Calu3 (cell line): ENCODE data around the gene ERC2. TPM values are rescaled to one million over a fixed set of nuclear protein-coding genes. Genes with fewer than 3 reads are reported as not detected.

Source experiments
- BruUV-seq: library from RNA; stranded (reverse); fragments of 400-500 nt; replicated peaks from 2 replicates; lab custom pipeline; 2021; lab: Mats Ljungman, UMichigan
- CTCF ChIA-PET: fragments of 300-600 bp; sonication (Branson Sonifier 250); formaldehyde crosslinking; loops from one replicate; lab custom pipeline; 2022; ENCODE audit warnings: antibody characterized with exemption; lab: Charles Lee
- DNase-seq: peaks from one replicate; pipeline ENCODE4 v3.0.0; 2022
- H3K27ac Mint-ChIP-seq: one replicate; pipeline ENCODE4 v1.8.0; 2022; ENCODE audit warnings: mixed read lengths; ENCODE audit not compliant: unreplicated experiment
- H3K27me3 Mint-ChIP-seq: one replicate; pipeline ENCODE4 v1.8.0; 2022; ENCODE audit warnings: mixed read lengths; ENCODE audit not compliant: unreplicated experiment
- H3K36me3 Mint-ChIP-seq: one replicate; pipeline ENCODE4 v1.8.0; 2022; ENCODE audit warnings: mild to moderate bottlenecking, moderate library complexity, mixed read lengths; ENCODE audit not compliant: insufficient read depth, unreplicated experiment
- H3K4me1 Mint-ChIP-seq: one replicate; pipeline ENCODE4 v1.8.0; 2022; ENCODE audit warnings: mild to moderate bottlenecking, low read depth, mixed read lengths; ENCODE audit not compliant: unreplicated experiment
- H3K4me3 Mint-ChIP-seq: one replicate; pipeline ENCODE4 v1.8.0; 2022; ENCODE audit warnings: mild to moderate bottlenecking, low read depth, moderate library complexity, mixed read lengths; ENCODE audit not compliant: unreplicated experiment
- H3K9me3 Mint-ChIP-seq: one replicate; pipeline ENCODE4 v1.8.0; 2022; ENCODE audit warnings: low read depth, mixed read lengths; ENCODE audit not compliant: unreplicated experiment
- CTCF ChIP-seq: fragments of 200-600 bp; IDR thresholded peaks from one replicate; pipeline ENCODE4 v1.8.0; 2022; ENCODE audit warnings: antibody characterized with exemption; ENCODE audit not compliant: unreplicated experiment
- intact Hi-C: fragments of 100-400 bp; cut with micrococcal nuclease; formaldehyde crosslinking; loops from one replicate; pipeline ENCODE4 v1.10.0; 2022; ENCODE audit not compliant: unreplicated experiment
- total RNA-seq: library from RNA; stranded (reverse); gene quantifications from 2 replicates; pipeline ENCODE4 v1.2.3, GENCODE V29; 2022

Gene ERC2
- total RNA-seq, 1 experiment from 2014 or later = 0.73 TPM

DNA sequence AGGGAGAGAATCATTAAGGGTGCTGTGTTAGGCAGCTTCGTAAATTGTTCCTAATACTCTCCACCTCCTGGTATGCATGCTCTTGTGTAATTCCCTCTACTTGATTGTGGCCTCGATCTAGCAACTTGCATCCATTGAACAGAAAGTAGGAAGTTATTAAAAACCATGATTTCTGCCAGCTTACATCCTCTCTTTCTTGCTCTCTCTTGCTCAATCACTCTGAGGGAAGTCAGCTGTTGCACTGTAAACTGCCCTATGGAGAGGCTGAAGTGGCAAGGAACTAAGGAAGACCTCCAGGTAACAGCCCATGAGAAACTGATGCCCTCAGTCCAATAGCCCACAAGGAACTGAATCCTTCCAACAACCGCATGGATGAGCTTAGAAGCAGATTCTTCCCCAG lies 92.6 kb downstream of the ERC2 start:
- intact Hi-C loops = no loop called here
- TF ChIP-seq CTCF = no peak
- no peak overlapping the region for H3K27ac Mint-ChIP-seq
- no peaks in the 10 kb centered on the region for H3K36me3 Mint-ChIP-seq
- peaks cover 15% of the 10 kb centered on the region for H3K27me3 Mint-ChIP-seq
- DNase-seq = no peak
- no peak overlapping the region for H3K4me3 Mint-ChIP-seq
- BruUV-seq = no TSS peak
- no peaks in the 10 kb centered on the region for H3K9me3 Mint-ChIP-seq
- CTCF ChIA-PET = interaction anchor here (0.5 kb wide), 1 partner anchor 278 kb away, joined by 6 read pairs; no protein-coding TSS in a partner anchor
- no peaks in the 10 kb centered on the region for H3K4me1 Mint-ChIP-seq

- Mint-ChIP-seq H3K4me3 (no peak overlapping the region), H3K36me3 (no peaks in the 10 kb centered on the region), H3K9me3 (no peaks in the 10 kb centered on the region), H3K27me3 (peaks cover 15% of the 10 kb centered on the region), H3K4me1 (no peaks in the 10 kb centered on the region), H3K27ac (no peak overlapping the region)
- TF ChIP-seq CTCF = no peak
- DNase-seq = no peak
- CTCF ChIA-PET = no interaction called here
- intact Hi-C loops = no loop called here
- BruUV-seq = no TSS peak
These were observed 94.9 kb downstream of the ERC2 start for GRCh38 chr3:56373386-56373785.

GRCh38 chr3:56370991-56371775 lies 97.1 kb downstream of the ERC2 start:
- no peak for TF ChIP-seq CTCF
- Mint-ChIP-seq H3K27me3 (peaks cover 29% of the 10 kb centered on the region), H3K36me3 (no peaks in the 10 kb centered on the region), H3K9me3 (no peaks in the 10 kb centered on the region), H3K4me1 (no peaks in the 10 kb centered on the region), H3K4me3 (no peak overlapping the region), H3K27ac (no peak overlapping the region)
- DNase-seq = no peak
- CTCF ChIA-PET = no interaction called here
- intact Hi-C loops = no loop called here
- BruUV-seq = no TSS peak

- intact Hi-C loops = no loop called here
- no peaks in the 10 kb centered on the region for H3K9me3 Mint-ChIP-seq
- no peak for TF ChIP-seq CTCF
- CTCF ChIA-PET = no interaction called here
- H3K4me1 Mint-ChIP-seq = no peaks in the 10 kb centered on the region
- peaks cover 16% of the 10 kb centered on the region for H3K27me3 Mint-ChIP-seq
- H3K4me3 Mint-ChIP-seq = no peak overlapping the region
- DNase-seq = no peak
- no peak overlapping the region for H3K27ac Mint-ChIP-seq
- H3K36me3 Mint-ChIP-seq = no peaks in the 10 kb centered on the region
- BruUV-seq = no TSS peak
These were observed 98.4 kb downstream of the ERC2 start for GRCh38 chr3:56369914-56370313.
